Measurements from ENCODE around the gene HEMGN. TPM values are rescaled to one million over a fixed set of nuclear protein-coding genes. Genes with fewer than 3 reads are reported as not detected.

The HEMGN gene
- total and polyA plus RNA-seq, 2 experiments from 2014 or later, result not detected

DNA sequence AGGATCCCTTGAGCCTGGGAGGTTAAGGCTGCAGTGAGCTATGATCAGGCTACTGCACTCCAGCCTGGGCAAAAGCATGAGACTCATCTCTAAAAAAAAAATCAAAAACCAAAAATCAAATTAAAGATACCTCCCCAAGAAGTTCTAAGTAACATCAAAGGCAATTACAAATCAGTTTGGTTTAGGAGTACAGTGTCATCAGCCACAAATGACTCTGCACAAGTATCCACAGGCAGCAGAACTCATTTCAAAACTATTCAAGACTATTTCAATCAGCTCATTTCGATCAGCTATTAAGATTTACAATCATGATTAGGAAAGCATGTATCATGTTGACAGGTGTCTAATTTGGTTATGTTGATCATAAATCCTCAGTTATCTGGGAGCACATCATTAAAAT lies 34.8 kb downstream of the HEMGN start:
- WGBS (ENCODE audit: low lambda C conversion rate, missing lambda C conversion rate), result 83% methylated on average over 1 of the region's 1 CpG
- TF ChIP-seq EZH2 (IDR thresholded peaks at IDR 0.05; ENCODE audit: borderline replicate concordance) (no peak), EZH2phosphoT487 (IDR thresholded peaks at IDR 0.05; ENCODE audit: low read depth, severe bottlenecking, unreplicated experiment) (no peak)
- no peak for DNase-seq (ENCODE audit: low spot score)
- Histone ChIP-seq H4K20me1 (ENCODE audit: insufficient read depth, poor library complexity, severe bottlenecking) (no peaks in the 10 kb centered on the region), H3K27ac (no peak overlapping the region), H3K36me3 (replicated peaks; ENCODE audit: insufficient read depth, low read depth) (no peaks in the 10 kb centered on the region), H3K9me3 (ENCODE audit: low read depth) (no peaks in the 10 kb centered on the region), H3K4me3 (no peak overlapping the region), H3K4me1 (ENCODE audit: insufficient read depth) (no peaks in the 10 kb centered on the region), H2AFZ (no peak overlapping the region), H3K4me2 (no peak overlapping the region), H3K9me2 (replicated peaks; ENCODE audit: insufficient read depth) (no peaks in the 10 kb centered on the region), H3K79me2 (peaks cover 10% of the 10 kb centered on the region), H3K27me3 (no peaks in the 10 kb centered on the region)

- H3K4me1 ChIP-seq (ENCODE audit: insufficient read depth), result no peaks in the 10 kb centered on the region
- H3K36me3 ChIP-seq (replicated peaks; ENCODE audit: insufficient read depth, low read depth), result no peaks in the 10 kb centered on the region
- H3K79me2 ChIP-seq, result peaks cover 8% of the 10 kb centered on the region
- no peaks in the 10 kb centered on the region for H3K9me2 ChIP-seq (replicated peaks; ENCODE audit: insufficient read depth)
- no peak overlapping the region for H3K27ac ChIP-seq
- no peaks in the 10 kb centered on the region for H3K27me3 ChIP-seq
- WGBS (ENCODE audit: low lambda C conversion rate, missing lambda C conversion rate), result 53% methylated on average over 5 of the region's 5 CpGs
- no peak overlapping the region for H2AFZ ChIP-seq
- TF ChIP-seq CTCF (IDR thresholded peaks at IDR 0.05; ENCODE audit: poor library complexity) (peak; percentile 69), EZH2phosphoT487 (IDR thresholded peaks at IDR 0.05; ENCODE audit: low read depth, severe bottlenecking, unreplicated experiment) (no peak), EZH2 (IDR thresholded peaks at IDR 0.05; ENCODE audit: borderline replicate concordance) (no peak)
- no peak overlapping the region for H3K4me2 ChIP-seq
- no peaks in the 10 kb centered on the region for H3K9me3 ChIP-seq (ENCODE audit: low read depth)
- no peak overlapping the region for H3K4me3 ChIP-seq
- DNase-seq (ENCODE audit: low spot score), result peak; percentile 62
- H4K20me1 ChIP-seq (ENCODE audit: insufficient read depth, poor library complexity, severe bottlenecking), result no peaks in the 10 kb centered on the region
These were observed 37.0 kb downstream of the HEMGN start for GRCh38 chr9:97900738-97901565.

- no peak overlapping the region for H3K4me2 ChIP-seq
- no peak overlapping the region for H3K27ac ChIP-seq
- DNase-seq (ENCODE audit: low spot score), result no peak
- H4K20me1 ChIP-seq (ENCODE audit: insufficient read depth, poor library complexity, severe bottlenecking), result no peaks in the 10 kb centered on the region
- H3K79me2 ChIP-seq, result peaks cover under 1% of the 10 kb centered on the region
- H3K27me3 ChIP-seq, result no peaks in the 10 kb centered on the region
- no peaks in the 10 kb centered on the region for H3K36me3 ChIP-seq (replicated peaks; ENCODE audit: insufficient read depth, low read depth)
- WGBS (ENCODE audit: low lambda C conversion rate, missing lambda C conversion rate), result 84% methylated on average over 9 of the region's 9 CpGs
- TF ChIP-seq EZH2phosphoT487 (IDR thresholded peaks at IDR 0.05; ENCODE audit: low read depth, severe bottlenecking, unreplicated experiment) (no peak), EZH2 (IDR thresholded peaks at IDR 0.05; ENCODE audit: borderline replicate concordance) (no peak), CTCF (IDR thresholded peaks at IDR 0.05; ENCODE audit: poor library complexity) (no peak)
- no peaks in the 10 kb centered on the region for H3K4me1 ChIP-seq (ENCODE audit: insufficient read depth)
- no peak overlapping the region for H3K4me3 ChIP-seq
- no peaks in the 10 kb centered on the region for H3K9me2 ChIP-seq (replicated peaks; ENCODE audit: insufficient read depth)
- H2AFZ ChIP-seq, result no peak overlapping the region
- no peaks in the 10 kb centered on the region for H3K9me3 ChIP-seq (ENCODE audit: low read depth)
These were observed 37.8 kb downstream of the HEMGN start for GRCh38 chr9:97900103-97900737.

Data from hepatocyte (in vitro differentiated cells).